LNCAP (cell line): ENCODE data around the gene LRP2.

Source experiments
- TF ChIP-seq, protein P1 (sequence below): fragments of 450-650 bp; IDR thresholded peaks from 2 replicates; pipeline ENCODE4 v1.5.1; 2017; ENCODE audit warnings: mild to moderate bottlenecking

LRP2 gene

DNA sequence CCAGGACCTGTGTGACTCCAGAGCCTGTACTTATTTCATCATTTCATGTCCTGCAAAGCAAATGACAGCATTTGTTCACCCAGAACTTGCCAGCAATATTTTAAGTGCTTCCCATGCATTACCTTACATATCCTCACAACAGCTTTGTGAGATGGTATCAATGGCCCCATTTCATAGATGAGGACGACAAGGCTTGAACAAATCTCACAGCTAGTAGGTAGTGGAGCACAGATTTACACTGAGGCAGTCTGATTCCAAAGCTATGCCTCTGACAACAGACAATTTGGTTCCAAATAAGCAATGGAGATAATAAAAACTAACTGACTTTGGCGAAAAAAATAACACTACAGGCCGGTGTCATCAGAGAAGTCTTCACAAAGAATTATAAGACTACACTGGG, 33.5 kb downstream of the LRP2 start:
- TF ChIP-seq, protein P1, sequence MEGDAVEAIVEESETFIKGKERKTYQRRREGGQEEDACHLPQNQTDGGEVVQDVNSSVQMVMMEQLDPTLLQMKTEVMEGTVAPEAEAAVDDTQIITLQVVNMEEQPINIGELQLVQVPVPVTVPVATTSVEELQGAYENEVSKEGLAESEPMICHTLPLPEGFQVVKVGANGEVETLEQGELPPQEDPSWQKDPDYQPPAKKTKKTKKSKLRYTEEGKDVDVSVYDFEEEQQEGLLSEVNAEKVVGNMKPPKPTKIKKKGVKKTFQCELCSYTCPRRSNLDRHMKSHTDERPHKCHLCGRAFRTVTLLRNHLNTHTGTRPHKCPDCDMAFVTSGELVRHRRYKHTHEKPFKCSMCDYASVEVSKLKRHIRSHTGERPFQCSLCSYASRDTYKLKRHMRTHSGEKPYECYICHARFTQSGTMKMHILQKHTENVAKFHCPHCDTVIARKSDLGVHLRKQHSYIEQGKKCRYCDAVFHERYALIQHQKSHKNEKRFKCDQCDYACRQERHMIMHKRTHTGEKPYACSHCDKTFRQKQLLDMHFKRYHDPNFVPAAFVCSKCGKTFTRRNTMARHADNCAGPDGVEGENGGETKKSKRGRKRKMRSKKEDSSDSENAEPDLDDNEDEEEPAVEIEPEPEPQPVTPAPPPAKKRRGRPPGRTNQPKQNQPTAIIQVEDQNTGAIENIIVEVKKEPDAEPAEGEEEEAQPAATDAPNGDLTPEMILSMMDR: no peak

DNA sequence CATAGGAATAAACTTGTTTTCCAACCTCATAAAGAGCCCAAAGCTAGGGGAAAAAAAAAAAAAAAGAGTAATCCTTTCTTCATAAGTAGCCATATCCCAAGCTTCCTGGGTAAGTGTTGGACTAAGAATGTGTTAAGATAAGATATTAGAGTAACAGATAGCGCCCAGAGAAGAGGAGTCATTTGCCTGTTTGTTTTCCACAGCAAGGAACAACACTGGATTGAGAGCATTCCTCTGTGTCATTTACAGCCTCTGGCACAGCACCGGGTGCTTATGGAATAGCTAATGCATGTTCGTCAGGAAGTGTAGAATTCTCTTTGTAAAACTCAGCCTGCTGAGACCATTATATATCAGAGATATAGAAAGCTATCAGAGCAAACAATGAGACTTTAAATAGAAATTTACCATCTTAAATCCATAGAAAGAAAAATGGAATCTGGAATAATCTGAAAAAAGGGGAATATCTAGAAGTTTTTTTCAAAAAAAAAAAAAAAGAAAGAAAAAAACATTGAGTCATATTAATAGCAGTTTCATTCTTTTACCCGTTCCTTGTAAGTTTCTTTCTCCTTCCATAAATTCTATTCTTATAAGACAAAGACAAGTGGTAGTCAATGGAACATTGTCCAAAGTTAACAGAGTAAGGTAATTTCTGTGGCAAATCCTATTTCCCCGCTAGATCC, 37.6 kb downstream of the LRP2 start:
- TF ChIP-seq, protein P1: no peak

GRCh38 chr2:169323841-169324240, 38.5 kb downstream of the LRP2 start:
- TF ChIP-seq, protein P1: no peak

DNA sequence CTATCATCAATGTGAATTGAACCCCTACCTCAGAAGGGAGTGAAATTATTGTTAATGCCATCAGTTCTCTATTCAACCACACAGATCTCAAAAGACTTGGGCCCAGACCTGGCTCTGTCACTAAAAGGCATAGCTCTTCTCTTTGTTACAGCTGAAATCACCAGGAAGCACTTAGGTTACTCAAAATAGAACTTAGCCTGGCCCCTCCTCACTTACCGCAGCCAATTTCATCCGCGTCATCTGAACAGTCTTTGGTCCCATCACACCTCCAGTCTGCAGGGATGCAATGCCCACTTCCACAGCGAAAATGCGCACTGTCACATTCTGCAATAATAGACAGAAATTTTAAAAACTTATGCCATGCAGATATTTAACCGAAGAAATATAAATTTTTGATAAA, 41.8 kb downstream of the LRP2 start:
- TF ChIP-seq, protein P1: no peak

GRCh38 chr2:169315357-169315756, 47.0 kb downstream of the LRP2 start:
- TF ChIP-seq, protein P1: no peak

DNA sequence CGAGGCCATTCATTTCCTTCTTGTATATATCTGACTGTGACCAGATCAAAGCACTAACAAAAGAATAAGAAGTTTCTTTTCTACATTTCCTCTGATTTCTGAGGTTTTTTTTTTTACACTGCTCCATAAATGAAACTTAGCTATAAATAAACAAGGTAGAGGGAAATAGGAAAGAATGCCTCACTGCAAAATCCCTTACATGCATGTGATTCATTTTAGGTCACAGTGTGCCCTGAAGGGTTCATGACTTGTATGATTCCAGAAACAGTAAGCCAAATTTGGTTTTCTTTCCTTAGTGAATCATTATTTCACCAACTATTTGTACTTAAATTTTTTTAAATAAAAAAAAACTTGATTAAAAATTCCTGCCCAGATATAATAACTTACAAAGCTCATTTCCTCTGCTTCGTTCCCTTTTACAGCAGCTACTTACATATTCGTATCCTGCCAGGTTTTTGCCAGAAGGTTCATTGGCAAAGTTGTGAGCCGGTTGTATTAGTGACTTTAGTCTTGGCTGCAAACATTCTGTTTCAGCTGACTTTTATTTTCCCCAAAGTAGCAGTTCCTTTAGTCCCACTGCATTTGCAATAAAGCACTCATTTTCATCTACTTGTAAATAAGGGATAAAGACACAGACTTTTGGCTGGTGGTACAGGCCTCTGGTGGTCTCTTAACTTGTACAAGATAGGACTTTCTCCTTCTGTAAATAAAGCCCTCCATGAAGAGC, 58.6 kb downstream of the LRP2 start:
- TF ChIP-seq, protein P1: no peak

- TF ChIP-seq, protein P1: no peak
These were observed 60.0 kb downstream of the LRP2 start for GRCh38 chr2:169302364-169302763.
